Heart left ventricle (tissue), 16 donors: ENCODE measurements around the gene ZNF804B. TPM values are rescaled to one million over a fixed set of nuclear protein-coding genes. Genes with fewer than 3 reads are reported as not detected.

Source experiments
- ATAC-seq, 4 donors: fragments of 200-7000 bp; cut with Tn5 transposase; one replicate each; pipeline ENCODE4 v1.9.1; 2020 to 2022; ENCODE audit warnings: moderate library complexity in 4 of 4, mild to moderate bottlenecking in 3 of 4, moderate number of reproducible peaks in 1 of 4
- DNase-seq, 5 donors: peaks; one replicate each; pipeline ENCODE4 v3.0.0-alpha.2; 2020
- H3K27ac ChIP-seq, 12 donors: fragments of 200-600 bp; sonication (generic) in 4 of 12; one replicate each; pipeline versions ENCODE4 v1.5.0 to v1.8.0; 2016 to 2022; ENCODE audit warnings: mild to moderate bottlenecking in 2 of 12
- H3K27me3 ChIP-seq, 9 donors: fragments of 200-600 bp; sonication (generic) in 2 of 9; one replicate each; pipeline versions ENCODE4 v1.5.1 to v1.8.0; 2016 to 2022; ENCODE audit warnings: mild to moderate bottlenecking in 3 of 9
- H3K36me3 ChIP-seq, 9 donors: fragments of 200-600 bp; sonication (generic) in 2 of 9; one replicate each; pipeline versions ENCODE4 v1.5.0 to v1.8.0; 2018 to 2022; ENCODE audit warnings: mild to moderate bottlenecking in 2 of 9
- H3K4me1 ChIP-seq, 12 donors: fragments of 200-600 bp; sonication (generic) in 4 of 12; one replicate each; pipeline versions ENCODE4 v1.5.0 to v1.8.0; 2016 to 2022; ENCODE audit warnings: mild to moderate bottlenecking in 3 of 12
- H3K4me3 ChIP-seq, 12 donors: fragments of 200-600 bp; sonication (generic) in 4 of 12; one replicate each; pipeline versions ENCODE4 v1.5.0 to v1.8.0; 2017 to 2022; ENCODE audit warnings: mild to moderate bottlenecking in 9 of 12, moderate library complexity in 4 of 12
- H3K9me3 ChIP-seq, 12 donors: fragments of 200-600 bp; sonication (generic) in 4 of 12; one replicate each; pipeline versions ENCODE4 v1.5.0 to v1.8.0; 2016 to 2022; ENCODE audit warnings: mild to moderate bottlenecking in 1 of 12
- POLR2A ChIP-seq, 2 donors: fragments of 450-650 bp; IDR thresholded peaks; one replicate each; pipeline ENCODE4 v1.6.1; 2017; ENCODE audit warnings: antibody characterized with exemption in 2 of 2, mild to moderate bottlenecking in 2 of 2, moderate library complexity in 2 of 2
- WGBS, 4 donors: extraction: QIAGEN DNeasy Blood & Tissue Kit in 2 of 4; methylation state at CpG; one replicate each; pipeline versions ENCODE4 v1.1.5 to v1.1.7; 2013 to 2018; 5-methylcytosine and 5-hydroxymethylcytosine counted together
- intact Hi-C, 10 donors: fragments of 100-400 bp; cut with DNase I; formaldehyde crosslinking; loops; one replicate each; pipeline versions ENCODE4 v1.11.1 to v1.14.2; 2022
- polyA plus RNA-seq, 2 donors: library from polyadenylated mRNA; stranded (reverse); fragments of 200-250 nt; gene quantifications; one replicate each; pipeline ENCODE4 v1.2.3, GENCODE V29; 2013
- total RNA-seq, 9 donors: library from RNA; depleted of rRNA in 2 of 9; stranded (reverse); fragments of >200 nt in 2 of 9; fragmentation: NEBNext Ultra II Directional in 3 of 9; extraction: Animal tissue kit (Norgen Biotek cat#: 25700) in 3 of 9; gene quantifications; one replicate each; pipeline versions ENCODE4 v1.1.0 to v1.2.4, GENCODE V29; 2016 to 2023
- TF ChIP-seq, protein P1 (sequence below), 12 donors: fragments of 200-600 bp; sonication (generic) in 4 of 12; IDR thresholded peaks; one replicate each; pipeline versions ENCODE4 v1.5.0 to v1.8.0; 2018 to 2022; ENCODE audit warnings: antibody characterized with exemption in 12 of 12, mild to moderate bottlenecking in 5 of 12
- donor health status: ischemic (EF 13 %, LVEDD 7.1; RV severe dilation, severe dysfunction).
- donor health status: healthy with polysubstance abuse.
- donor health status: DM: no; HTN: yes; CAD: no.
- donor health status: DM: no; HTN: no; CAD: no.
- donor health status: ischemic (EF 25% LVEDD 6.9; RV normal size, moderate dysfunction).
- donor health status: ischemic (EF 25% LVEDD 5.7; RV mildly dilated, moderate dysfunction).
- donor health status: healthy.
- donor health status: DM: yes; HTN: yes; CAD: no.
- donor health status: ischemic (EF 35%, LVEDD 5.7; RV mildly dilated, moderate dysfunction).
- donor health status: nonischemic (EF 11% LVEDD 7.7; RV severe dilation, severe dysfunction).
- donor health status: DM: yes; HTN: yes; CAD: no.
- donor health status: PGD.
- donor health status: ischemic (EF 29% LVEDD 5.4; RV normal size, mild dysfunction).
- donor health status: nonischemic (EF 23%, LVEDD 6.1; RV moderate dilation, normal function).

The ZNF804B gene
- total and polyA plus RNA-seq, 11 donors: not detected

DNA sequence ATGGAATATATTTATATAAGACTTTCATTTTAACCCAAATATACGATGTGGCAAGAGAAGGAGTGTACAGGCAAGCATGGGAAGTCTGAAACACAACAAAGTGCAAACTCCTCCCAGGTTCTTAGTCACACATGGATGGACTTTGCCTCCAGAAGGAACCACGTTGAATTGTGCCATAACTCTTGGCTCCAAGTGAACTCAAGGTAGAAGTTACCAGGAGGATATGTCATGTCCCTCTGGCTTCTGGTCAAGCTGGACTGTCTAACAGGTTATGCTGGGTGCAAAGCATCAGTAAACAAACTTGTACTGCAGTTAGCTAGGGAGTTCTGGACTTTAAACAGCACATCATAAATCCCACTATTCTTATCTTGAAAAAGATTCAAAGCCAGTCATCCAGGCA, 364.4 kb downstream of the ZNF804B start:
- Histone ChIP-seq H3K27me3 (no peaks in the 10 kb centered on the region), H3K4me1 (no peaks in the 10 kb centered on the region), H3K4me3 (no peak overlapping the region), H3K9me3 (no peaks in the 10 kb centered on the region), H3K27ac (no peak overlapping the region), H3K36me3 (no peaks in the 10 kb centered on the region)
- DNase-seq (no peak), ATAC-seq (no peak)
- intact Hi-C loops: no loop called here
- TF ChIP-seq POLR2A (IDR thresholded peaks at IDR 0.05): no peak
- TF ChIP-seq, protein P1, sequence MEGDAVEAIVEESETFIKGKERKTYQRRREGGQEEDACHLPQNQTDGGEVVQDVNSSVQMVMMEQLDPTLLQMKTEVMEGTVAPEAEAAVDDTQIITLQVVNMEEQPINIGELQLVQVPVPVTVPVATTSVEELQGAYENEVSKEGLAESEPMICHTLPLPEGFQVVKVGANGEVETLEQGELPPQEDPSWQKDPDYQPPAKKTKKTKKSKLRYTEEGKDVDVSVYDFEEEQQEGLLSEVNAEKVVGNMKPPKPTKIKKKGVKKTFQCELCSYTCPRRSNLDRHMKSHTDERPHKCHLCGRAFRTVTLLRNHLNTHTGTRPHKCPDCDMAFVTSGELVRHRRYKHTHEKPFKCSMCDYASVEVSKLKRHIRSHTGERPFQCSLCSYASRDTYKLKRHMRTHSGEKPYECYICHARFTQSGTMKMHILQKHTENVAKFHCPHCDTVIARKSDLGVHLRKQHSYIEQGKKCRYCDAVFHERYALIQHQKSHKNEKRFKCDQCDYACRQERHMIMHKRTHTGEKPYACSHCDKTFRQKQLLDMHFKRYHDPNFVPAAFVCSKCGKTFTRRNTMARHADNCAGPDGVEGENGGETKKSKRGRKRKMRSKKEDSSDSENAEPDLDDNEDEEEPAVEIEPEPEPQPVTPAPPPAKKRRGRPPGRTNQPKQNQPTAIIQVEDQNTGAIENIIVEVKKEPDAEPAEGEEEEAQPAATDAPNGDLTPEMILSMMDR (IDR thresholded peaks at IDR 0.05): no peak
- WGBS, 4 donors: 58 to 72% (median 65%) methylated on average over 2 of the region's 2 CpGs

DNA sequence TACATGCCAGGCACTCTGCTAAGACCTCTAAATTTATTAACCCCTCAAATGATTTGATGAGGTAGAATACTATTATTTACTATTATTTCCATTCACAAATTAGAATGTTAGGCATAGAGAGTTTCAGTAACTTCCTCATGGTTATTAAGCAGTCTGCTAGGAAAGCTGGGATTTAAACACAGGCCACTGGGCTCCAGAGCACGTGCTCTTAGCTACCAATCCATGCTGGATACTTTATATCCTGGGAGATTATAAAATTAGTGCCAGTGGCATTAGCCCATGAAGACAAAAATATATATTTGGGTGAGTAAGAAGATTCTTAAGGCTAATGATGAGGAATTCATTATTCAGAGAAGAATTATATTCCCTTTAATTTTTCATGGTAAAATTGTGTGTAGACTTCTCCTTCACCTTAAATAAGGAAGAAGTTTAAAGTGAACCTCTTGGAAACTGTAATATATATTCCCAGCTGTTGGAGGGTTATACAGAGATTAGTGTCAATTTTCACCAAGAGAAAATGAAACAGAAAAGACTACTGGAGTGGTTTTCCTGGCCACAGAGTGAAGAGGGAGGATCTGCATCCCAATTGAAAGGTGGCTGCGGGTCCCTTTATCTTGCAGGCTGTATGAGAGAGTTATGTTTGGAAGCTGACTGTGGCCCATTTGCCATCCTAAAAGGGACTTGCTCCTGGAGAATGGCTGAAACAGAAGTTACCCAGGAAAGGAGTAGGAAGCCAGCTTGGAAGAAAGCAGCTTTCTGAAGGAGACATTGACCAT, 370.3 kb downstream of the ZNF804B start:
- Histone ChIP-seq H3K27ac (no peak overlapping the region), H3K36me3 (no peaks in the 10 kb centered on the region), H3K27me3 (no peaks in the 10 kb centered on the region), H3K4me1 (no peaks in the 10 kb centered on the region), H3K9me3 (no peaks in the 10 kb centered on the region), H3K4me3 (no peak overlapping the region)
- DNase-seq (no peak), ATAC-seq (no peak)
- TF ChIP-seq, protein P1 (IDR thresholded peaks at IDR 0.05): no peak
- TF ChIP-seq POLR2A (IDR thresholded peaks at IDR 0.05): no peak
- WGBS, 4 donors: 62 to 65% (median 63%) methylated on average over 2 of the region's 2 CpGs
- intact Hi-C loops: no loop called here

DNA sequence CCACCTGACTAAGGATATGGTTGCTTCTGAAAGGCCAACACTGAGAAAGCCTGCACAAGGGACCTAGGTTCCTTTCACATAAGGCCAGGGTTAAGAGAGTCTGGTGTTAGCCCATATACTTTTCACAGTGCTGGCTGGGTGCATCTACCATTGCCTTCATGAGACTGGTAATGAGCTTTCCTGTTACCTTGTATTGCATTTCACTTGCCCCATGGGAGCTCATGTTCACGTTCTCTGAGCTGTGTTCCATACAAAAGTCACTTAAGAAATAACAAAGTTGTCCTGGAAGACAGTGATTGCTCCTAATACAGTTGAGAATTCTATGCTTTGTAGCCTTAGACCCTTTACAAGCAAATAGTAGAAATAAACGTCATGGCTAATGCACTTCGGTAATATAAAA, 373.9 kb downstream of the ZNF804B start:
- intact Hi-C loops: no loop called here
- 56 to 78% (median 73%) methylated on average over 3 of the region's 3 CpGs for WGBS, 4 donors
- TF ChIP-seq POLR2A (IDR thresholded peaks at IDR 0.05): no peak
- TF ChIP-seq, protein P1 (IDR thresholded peaks at IDR 0.05): no peak

DNA sequence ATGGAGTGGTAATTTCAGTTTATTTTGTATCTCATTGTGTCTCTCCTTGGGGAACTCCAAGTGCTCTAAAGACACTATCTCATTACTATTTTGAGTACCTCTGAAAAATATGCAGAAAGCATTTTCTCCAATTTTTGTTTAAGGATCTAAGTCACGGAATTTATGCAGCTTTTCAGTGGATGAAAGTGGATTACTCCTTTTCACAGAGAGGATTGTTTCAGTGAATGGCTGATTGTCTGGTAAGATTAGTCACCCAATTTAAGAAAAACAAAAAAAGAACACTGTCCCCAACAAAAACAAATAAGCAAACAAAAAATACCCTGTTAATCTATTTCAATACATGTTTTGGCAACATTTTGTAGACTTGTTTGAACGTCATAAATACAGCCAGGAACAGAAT, 374.3 kb downstream of the ZNF804B start:
- Histone ChIP-seq H3K4me1 (no peaks in the 10 kb centered on the region), H3K4me3 (no peak overlapping the region), H3K27me3 (no peaks in the 10 kb centered on the region), H3K27ac (no peak overlapping the region), H3K9me3 (peaks cover 0 to 6% (median 0%) of the 10 kb centered on the region in 12 donors), H3K36me3 (no peaks in the 10 kb centered on the region)
- no peak for ATAC-seq
- TF ChIP-seq POLR2A (IDR thresholded peaks at IDR 0.05): no peak
- TF ChIP-seq, protein P1 (IDR thresholded peaks at IDR 0.05): no peak
- no peak for DNase-seq
- intact Hi-C loops: no loop called here
- WGBS, 4 donors: 42 to 48% (median 46%) methylated on average over 2 of the region's 2 CpGs

More for the DNA sequence above, 373.9 kb downstream of the ZNF804B start:
- Histone ChIP-seq H3K27me3 (no peaks in the 10 kb centered on the region), H3K36me3 (no peaks in the 10 kb centered on the region), H3K4me3 (no peak overlapping the region), H3K4me1 (no peaks in the 10 kb centered on the region), H3K27ac (no peak overlapping the region), H3K9me3 (peaks cover 0 to 4% (median 0%) of the 10 kb centered on the region in 12 donors)
- ATAC-seq: no peak
- DNase-seq: no peak
